HG03139 (cell line): ENCODE data around the gene TIAM2.

Experiments used
- ATAC-seq: cut with Tn5 transposase; IDR thresholded peaks from one replicate; pipeline ENCODE4 v1.9.1; 2021; ENCODE audit not compliant: unreplicated experiment

The TIAM2 gene

DNA sequence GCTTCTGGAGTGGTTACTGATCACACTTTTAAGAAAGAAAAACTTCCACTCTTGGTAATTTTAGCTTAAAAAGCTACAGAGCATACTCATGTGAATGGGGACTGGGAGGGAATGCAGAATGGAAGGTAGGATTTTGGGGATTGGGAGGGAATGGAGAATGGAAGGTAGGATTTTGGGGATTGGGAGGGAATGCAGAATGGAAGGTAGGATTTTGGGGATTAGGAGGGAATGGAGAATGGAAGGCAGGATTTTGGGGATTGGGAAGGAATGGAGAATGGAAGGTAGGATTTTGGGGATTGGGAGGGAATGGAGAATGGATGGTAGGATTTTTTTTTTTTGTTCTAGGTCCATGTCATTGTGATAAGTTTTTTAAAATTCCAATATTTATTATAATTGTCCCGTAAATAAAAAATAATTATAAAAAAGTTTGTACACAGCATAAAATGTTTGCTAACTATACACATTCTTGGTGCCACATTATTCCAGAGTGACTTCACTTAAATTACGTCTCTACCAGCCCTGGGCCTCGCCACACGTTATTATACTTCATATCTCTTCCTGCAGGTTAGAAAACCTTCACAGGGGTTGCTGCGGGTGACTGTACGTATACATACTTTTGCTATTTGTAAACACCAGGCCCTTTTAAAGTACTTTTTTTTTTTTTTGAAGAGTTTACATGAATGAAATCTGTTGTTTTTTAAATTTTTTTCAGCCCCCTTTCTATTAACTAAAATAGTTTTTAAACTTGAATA, 127.3 kb downstream of the TIAM2 start:
- ATAC-seq: no peak

DNA sequence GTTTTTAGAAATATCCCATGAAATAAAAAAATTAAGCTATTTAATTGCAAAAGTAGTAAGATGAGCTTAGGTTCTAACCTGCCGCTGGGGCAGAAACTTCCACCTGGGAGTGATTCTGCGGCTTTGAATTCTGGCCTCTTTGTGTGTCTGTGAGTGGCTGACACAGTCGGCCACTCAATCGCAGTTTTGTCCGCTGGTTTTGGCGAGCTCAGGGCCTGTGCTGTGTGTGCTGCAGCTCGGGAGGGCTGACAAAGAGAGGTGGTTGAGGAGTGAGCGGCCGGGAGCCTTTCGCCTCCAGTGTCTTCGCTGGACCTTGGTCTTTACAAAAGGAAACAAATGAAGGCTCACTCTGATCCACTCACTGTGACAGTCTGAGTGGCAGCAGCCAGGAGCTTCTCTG, 128.4 kb downstream of the TIAM2 start:
- ATAC-seq: no peak

DNA sequence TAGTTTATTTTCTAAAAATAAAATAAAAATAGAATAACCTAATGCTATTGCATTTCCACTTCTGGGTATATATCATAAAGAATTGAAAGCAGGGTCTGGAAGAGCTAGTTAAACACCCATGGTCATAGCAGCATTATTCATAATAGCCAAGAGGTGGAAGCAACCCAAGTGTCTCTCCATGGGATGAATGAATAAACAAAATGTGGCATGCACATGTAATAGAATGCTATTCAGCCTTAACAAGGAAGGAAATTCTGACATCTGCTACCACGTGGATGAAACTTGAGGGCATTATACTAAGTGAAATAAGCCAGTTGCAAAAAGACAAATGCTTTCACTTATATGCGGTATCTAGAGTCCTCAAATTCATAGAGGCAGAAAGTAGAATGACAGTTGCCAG, 130.8 kb downstream of the TIAM2 start:
- no peak for ATAC-seq

DNA sequence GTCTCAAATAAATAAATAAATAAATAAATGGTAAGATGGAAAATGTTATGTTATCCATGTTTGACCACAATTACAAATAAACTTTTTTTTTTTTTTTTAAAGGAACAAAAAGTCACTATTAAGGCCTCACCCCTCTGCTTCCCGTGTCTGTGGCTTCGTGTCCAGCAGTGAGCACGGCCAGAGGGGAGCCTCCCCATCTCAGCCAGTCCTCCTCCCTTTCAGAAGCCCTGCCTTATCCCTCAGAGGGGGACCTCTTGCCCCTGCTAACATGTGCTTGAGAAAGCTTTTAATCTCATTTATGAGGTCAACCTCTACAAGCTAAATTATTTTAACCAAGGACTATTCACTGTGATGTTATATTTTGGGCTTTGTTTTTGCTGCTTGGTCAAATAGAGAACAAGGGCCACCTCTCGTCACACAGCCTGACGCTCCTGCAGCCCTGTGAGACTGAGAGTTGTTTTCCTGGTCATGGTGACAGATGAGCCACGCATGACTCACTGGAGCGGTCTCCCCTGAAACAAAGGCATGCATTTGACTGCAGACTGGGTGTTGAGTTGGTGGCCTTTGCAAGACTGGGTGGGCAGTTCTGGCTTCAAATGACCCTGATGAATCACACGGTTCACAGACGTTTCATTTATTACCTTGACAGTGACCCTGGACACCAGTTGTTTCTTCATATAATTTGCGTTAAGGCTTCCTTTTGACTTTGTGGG, 131.8 kb downstream of the TIAM2 start:
- ATAC-seq: no peak

DNA sequence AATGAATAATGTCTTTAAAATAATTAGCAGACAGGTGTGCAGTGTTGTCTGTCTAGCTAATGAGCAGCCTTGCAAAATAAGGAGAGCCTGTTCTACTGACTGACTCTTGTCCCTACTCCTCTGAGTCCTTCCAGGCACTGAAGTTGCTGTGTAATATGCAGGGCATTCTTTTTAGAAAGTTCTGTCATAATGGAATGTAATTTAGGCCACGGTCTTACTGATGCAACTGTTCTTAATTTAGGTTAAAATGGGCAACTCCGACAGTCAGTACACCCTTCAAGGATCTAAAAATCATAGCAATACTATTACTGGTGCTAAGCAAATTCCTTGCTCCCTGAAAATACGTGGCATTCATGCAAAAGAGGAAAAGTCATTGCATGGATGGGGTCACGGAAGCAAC, 133.9 kb downstream of the TIAM2 start:
- ATAC-seq: no peak

DNA sequence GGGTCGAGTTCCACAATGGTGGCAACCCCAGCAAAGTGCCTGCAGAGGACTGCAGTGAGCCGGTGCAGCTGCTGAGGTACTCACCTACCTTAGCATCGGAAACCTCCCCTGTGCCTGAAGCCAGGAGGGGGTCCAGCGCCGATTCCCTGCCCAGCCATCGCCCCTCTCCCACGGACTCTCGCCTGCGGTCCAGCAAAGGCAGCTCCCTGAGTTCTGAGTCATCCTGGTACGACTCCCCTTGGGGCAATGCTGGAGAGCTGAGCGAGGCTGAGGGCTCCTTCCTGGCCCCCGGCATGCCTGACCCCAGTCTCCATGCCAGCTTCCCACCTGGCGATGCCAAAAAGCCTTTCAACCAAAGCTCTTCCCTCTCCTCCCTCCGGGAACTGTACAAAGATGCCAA, 134.6 kb downstream of the TIAM2 start:
- no peak for ATAC-seq

DNA sequence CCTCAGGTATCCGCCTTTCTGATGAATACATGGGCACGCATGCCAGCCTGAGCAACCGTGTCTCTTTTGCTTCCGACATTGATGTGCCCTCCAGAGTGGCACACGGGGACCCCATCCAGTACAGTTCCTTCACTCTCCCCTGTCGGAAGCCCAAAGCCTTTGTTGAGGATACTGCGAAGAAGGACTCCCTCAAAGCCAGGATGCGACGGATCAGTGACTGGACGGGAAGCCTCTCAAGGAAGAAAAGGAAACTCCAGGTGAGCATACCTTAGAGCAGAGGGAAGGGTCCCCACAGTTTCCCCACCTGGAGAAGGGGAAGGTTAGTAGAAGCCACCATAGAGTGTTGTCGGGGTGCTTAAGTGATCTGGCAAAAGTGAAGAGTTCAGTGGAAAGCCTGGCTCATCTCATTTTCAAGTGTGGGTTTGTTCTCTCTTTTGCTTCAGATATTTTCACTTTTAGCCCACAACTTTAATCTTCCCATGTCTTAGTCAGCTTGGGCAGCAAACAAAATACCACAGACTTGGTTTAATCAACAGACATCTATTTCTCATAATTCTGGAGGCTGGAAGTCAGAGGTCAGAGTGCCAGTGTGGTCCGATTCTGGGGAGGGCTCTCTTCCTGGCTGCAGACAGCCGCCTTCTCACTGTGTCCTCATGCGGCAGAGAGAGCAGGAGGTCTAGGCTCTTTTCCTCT, 135.2 kb downstream of the TIAM2 start:
- ATAC-seq: no peak

DNA sequence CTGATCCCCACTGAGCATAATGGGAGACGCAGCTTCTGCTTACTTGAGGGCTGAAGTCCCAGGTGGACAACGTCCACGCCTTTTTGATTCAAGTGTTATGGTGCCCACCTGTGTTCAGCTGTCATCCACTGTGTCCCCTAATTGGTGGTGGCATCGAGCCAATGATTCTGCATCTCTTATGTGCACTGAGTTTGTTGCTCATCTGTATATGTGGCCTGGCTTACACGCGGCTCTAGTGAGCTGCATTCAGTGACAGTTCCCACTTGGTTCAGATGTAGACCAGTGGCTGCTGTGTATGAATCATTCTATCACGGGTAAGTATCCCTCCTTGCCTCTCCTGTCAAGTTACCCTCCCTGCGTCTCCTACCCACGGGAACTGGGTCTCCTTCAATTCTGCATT, 137.5 kb downstream of the TIAM2 start:
- ATAC-seq: no peak

DNA sequence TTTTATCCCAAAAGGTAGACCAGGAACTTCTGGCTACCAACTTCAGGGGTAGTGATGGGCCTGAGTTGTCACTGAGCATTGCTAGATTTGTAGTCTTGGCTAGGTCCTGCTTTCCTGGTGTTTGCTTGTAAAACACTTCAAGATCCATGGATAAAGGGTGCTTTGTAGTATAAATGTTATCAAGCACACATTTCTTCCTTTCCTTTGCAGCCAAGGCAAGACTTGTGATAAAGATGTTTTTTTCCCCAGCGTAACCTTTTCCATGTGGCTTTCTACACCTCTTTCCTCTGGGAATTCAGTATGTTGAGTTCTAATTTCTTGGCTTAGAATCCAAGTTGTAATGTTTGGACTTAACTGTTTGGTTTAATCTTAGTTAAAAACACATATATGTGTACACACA, 145.9 kb downstream of the TIAM2 start:
- no peak for ATAC-seq

DNA sequence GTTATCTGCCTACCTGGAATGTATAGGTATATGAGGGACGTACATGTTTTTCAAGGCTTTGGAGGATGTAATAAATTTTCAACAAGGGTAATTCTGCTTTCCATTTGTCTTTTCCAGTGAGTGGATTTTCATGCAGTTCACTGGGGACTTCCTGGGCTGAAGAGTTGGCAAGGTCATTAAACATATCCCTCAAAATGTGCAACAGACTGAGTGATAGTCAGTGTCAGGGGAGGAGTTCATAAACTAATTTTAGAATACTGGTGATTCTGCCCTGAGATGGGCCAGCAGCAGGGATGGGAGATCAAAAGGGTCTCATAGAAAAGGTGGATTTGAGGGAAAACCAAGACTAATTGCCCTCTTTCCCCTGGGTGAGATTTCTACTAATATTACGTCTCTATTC, 146.4 kb downstream of the TIAM2 start:
- no peak for ATAC-seq

DNA sequence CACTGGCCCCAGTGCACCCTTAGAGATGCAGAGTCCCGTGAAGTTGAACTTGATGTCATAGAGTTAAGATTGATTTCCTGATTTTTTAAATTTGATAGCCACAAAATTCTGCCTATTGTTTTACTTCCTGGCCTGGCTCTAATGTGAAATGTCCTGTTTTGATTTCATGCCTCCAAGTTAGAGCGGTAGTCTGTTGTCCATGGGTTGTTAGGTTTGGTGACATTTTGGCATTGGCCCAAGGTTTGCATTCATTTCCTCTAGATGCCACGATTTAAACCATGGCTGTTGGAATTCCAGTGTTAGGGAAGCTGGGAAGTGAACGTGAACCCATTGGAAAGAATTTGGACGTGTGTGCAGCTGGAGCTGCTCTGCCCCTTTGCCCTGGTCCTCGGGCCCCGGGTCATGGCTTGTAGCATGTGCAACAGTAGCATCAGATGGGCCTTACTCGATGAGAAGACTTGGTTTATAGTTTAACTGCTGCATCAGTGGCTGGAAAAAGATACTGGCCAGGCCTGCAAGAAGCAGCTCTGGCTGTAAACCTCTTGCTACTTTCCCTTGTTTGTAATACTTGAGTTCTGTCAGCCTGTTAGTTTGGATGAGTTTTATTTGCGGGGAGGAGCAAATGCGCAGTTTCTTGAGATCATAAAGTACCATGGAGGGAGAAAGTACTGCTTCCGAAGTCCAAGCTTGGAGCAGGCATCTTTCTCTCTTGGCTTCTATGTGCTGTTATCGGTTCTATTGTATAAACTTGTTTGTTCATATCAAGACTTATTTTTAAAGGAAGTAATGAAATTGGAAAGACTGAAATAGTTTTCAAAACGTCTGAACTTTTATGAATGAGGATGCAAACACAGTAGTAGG, 147.3 kb downstream of the TIAM2 start:
- no peak for ATAC-seq

DNA sequence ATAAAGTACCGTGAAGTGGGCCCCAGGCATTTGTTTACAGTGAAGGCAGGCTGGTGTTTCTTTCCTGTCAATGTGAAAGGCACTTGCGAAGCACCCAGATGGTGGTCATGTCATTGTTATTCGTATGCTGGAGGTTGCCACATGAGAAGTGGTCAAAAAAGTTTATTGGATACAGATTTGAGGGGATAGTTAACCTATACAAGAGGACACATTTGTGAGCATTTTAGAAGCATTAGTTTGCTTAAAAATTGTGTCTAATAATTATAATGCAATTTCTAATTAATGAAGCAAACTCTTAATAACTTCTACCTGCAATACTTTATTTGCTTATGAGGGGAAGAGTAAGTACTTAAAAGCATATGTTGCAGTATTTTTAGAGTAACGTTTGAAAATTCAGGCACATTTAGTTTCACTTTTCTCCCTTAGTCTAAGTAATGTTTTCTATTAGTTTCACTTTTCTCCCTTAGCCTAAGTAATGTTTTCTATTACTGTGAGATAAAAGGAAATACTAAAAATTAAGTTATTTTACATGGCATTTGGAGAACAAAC, 148.0 kb downstream of the TIAM2 start:
- ATAC-seq: no peak

DNA sequence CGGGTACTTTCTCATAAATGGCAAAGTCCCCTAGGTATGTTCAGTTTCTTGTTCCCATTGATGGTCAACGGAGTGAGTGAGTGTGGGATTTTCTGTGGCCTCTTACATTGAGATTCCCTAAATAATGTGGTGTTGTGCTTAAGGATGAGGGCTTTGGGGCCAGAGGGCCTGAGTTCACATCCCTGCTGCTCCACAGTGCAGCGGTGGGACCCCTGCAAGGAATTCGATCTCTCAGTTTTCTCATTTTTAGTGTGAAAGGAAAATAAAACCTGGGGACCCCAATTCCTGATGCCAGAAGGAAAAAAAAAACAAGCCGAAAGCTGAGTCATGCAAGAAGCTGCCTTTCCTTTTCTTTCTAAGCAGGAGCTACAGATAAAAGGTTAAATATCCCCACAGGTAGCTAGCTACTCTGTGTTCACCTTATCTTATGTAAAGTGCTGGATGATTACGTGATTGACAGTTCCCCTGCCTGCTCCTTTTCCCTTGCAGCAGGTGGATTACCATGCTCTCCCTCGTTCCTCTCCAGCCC, 148.5 kb downstream of the TIAM2 start:
- ATAC-seq: no peak

DNA sequence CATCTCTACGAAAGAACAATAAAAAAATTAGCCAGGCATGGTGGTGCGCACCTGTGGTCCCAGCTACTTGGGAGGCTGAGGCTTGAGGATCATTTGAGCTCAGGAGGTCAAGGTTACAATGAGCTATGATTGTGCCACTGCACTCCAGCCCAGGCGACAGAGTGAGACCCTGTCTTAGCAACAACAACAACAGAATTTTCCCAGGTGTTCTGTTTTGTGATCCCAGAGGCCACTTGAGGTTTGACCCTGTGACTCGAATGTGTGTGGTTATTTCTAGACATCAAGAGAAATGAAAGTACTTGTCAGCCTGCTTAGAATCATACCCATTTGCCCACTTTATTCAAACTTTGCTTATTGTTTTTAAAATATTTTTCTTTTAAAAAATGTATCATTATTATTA, 151.1 kb downstream of the TIAM2 start:
- ATAC-seq: no peak

DNA sequence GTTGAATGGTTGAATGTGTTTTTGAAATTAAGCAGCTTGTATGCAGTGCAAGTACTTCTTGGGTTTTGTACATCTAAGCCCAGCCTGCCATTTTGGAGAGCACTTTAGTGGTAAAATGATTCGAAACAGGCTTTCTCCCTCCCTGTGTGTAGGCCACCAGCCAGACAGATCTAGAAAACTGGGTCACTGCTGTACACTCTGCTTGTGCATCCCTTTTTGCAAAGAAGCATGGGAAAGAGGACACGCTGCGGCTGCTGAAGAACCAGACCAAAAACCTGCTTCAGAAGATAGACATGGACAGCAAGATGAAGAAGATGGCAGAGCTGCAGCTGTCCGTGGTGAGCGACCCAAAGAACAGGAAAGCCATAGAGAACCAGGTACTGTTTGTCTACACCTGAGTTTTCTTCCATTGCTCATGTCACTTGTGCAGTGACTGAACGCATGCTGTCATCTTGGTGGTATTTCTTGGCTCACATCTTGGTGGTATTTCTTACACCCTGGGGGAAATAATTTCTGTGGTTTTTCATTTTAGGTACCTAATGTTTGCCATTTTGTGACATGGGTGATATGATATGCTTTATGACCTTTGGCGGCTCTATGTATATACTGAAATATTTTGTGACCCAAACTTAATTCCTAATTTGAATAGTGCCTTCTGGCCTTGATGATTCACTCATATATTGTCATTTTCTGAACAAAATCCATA, 153.0 kb downstream of the TIAM2 start:
- no peak for ATAC-seq

DNA sequence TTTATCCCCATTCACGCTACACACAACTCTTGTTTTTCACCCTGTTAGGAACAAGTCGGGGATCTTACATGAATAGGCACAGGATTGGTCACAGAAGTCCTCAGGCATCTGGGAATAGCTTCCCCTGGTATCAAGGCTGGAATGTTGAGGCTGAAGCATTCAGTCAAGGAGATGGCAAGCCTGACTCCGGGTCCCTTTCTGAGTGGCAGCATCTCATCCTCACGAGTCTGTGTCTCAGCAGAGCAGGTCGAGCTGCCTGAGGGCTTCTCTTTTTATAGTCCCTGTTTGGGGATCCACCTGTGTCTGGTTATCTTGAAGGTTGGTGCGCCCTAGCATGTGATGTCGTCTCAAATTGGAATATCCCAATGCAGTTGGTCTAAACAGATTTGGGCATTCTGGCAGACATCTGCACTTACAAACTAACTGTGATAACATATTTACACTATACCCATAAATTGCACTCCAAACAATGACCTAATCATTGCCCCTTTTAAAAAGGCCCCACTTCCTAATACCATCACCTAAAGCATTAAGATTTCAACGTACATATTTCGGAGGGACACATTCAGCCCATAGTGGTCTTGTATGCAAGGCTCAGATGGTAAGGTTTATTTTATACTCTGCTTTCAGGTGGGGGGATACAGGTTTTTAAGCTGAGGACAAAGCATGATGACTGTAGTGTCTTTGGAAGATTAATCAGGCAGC, 156.0 kb downstream of the TIAM2 start:
- ATAC-seq: no peak

DNA sequence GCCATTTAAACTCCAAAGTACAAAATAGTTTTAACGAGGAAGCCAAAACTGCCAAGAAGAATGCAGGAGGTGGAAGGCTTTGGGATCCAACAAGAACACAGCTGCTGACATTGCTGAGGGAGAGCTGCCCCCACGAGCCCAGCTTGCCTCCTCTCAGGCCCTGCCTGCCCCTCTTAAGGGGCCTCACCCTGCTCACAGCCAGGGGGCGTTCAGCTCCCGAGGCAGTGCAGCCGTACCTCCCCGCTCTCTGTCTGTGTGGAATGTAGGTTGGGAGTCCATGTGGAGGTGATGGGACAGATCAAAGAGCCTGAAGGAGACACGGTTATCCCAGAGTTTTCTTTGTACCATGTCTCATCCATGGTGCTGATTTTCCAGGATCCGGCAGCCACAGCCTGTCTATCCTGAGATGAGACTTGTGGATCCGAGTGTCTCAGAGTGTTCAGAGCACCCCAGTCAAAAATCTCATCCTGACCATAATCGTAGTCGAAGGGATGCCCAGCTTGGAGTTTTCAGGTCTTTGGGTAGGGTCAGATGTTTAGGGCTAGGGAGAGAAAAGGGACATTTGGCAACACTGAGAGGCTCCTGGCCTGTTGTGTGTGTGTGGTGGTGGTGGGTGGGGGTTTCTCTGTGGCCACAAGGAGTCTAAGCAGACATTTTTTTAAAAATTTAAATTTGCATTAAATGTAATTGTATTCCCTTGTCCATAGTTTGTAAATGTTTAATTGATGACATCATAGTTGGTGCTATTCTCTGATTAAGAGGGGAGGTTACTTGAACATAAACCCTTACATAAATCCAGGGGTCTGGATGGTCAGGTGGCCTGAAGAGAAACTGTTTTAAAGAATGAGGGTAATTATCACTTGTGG, 157.3 kb downstream of the TIAM2 start:
- ATAC-seq: no peak

DNA sequence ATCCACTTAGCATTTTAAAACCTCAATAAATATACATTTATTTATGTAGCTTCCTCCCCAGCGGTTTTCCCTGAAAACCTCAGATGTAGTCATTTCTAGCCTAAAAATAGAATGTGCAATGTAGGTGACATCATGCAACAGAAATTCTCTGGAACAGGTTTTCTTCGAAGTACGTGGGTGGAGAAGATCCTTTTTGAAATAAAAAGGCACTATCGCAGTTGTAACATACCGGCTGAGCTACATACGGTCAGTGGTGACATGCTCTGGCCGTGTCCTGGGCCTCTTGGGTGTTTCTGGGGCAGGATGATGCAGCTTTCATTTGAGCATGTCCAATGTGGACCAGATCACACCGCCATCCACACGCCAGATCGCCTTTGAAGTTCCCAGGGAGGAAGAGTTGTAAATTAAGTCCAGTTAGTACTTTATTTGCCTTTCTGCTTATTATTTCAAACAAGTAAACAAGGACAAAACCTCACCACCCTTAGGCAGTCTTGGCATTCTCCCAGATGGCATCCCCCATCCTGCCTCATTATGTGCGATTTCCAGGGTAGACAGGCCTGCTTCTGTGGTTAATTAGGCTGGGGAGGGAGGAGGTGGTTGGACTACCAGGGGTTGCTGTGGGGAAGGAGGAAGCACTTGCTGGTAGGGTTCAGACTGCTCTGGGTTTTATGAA, 159.2 kb downstream of the TIAM2 start:
- ATAC-seq: no peak
